ENCODE measurements around the gene PHC2.

The PHC2 gene

GRCh38 chr1:33349081-33349759, 81.7 kb downstream of the PHC2 start:
- no peak for TF ChIP-seq CTCF (IDR thresholded peaks at IDR 0.05; ENCODE audit: low read depth, low read length, missing control alignments)
- no peak for DNase-seq (ENCODE audit: low read depth)
- peak overlapping the region; percentile 87 for H3K4me3 ChIP-seq (ENCODE audit: low read depth, low read length)

- no peak for DNase-seq (ENCODE audit: low read depth)
- TF ChIP-seq CTCF (IDR thresholded peaks at IDR 0.05; ENCODE audit: low read depth, low read length, missing control alignments), result no peak
- peak overlapping the region; percentile 87 for H3K4me3 ChIP-seq (ENCODE audit: low read depth, low read length)
These were observed 82.2 kb downstream of the PHC2 start for GRCh38 chr1:33348676-33349080.

GRCh38 chr1:33348194-33348593, 82.7 kb downstream of the PHC2 start:
- TF ChIP-seq CTCF (IDR thresholded peaks at IDR 0.05; ENCODE audit: low read depth, low read length, missing control alignments), result no peak
- H3K4me3 ChIP-seq (ENCODE audit: low read depth, low read length), result peak overlapping the region; percentile 87
- no peak for DNase-seq (ENCODE audit: low read depth)

GRCh38 chr1:33347650-33347992, 83.3 kb downstream of the PHC2 start:
- no peak overlapping the region for H3K4me3 ChIP-seq (ENCODE audit: low read depth, low read length)
- TF ChIP-seq CTCF (IDR thresholded peaks at IDR 0.05; ENCODE audit: low read depth, low read length, missing control alignments), result no peak
- no peak for DNase-seq (ENCODE audit: low read depth)

- H3K4me3 ChIP-seq (ENCODE audit: low read depth, low read length), result no peak overlapping the region
- no peak for TF ChIP-seq CTCF (IDR thresholded peaks at IDR 0.05; ENCODE audit: low read depth, low read length, missing control alignments)
- no peak for DNase-seq (ENCODE audit: low read depth)
These were observed 83.8 kb downstream of the PHC2 start for GRCh38 chr1:33346927-33347649.

- DNase-seq (ENCODE audit: low read depth), result no peak
- H3K4me3 ChIP-seq (ENCODE audit: low read depth, low read length), result no peak overlapping the region
- no peak for TF ChIP-seq CTCF (IDR thresholded peaks at IDR 0.05; ENCODE audit: low read depth, low read length, missing control alignments)
These were observed 84.4 kb downstream of the PHC2 start for GRCh38 chr1:33346533-33346926.
